Erythroblast (primary cell): Measurements from ENCODE around the gene CRNN.

Source experiments
- GATA1 ChIP-seq: IDR thresholded peaks from 2 replicates; pipeline ENCODE4 v1.6.1; 2011; ENCODE audit warnings: low read depth, mild to moderate bottlenecking, control low read depth, low read length, moderate library complexity
- POLR2A ChIP-seq: IDR thresholded peaks from 2 replicates; pipeline ENCODE4 v1.6.1; 2011; ENCODE audit warnings: mild to moderate bottlenecking, low read length

DNA sequence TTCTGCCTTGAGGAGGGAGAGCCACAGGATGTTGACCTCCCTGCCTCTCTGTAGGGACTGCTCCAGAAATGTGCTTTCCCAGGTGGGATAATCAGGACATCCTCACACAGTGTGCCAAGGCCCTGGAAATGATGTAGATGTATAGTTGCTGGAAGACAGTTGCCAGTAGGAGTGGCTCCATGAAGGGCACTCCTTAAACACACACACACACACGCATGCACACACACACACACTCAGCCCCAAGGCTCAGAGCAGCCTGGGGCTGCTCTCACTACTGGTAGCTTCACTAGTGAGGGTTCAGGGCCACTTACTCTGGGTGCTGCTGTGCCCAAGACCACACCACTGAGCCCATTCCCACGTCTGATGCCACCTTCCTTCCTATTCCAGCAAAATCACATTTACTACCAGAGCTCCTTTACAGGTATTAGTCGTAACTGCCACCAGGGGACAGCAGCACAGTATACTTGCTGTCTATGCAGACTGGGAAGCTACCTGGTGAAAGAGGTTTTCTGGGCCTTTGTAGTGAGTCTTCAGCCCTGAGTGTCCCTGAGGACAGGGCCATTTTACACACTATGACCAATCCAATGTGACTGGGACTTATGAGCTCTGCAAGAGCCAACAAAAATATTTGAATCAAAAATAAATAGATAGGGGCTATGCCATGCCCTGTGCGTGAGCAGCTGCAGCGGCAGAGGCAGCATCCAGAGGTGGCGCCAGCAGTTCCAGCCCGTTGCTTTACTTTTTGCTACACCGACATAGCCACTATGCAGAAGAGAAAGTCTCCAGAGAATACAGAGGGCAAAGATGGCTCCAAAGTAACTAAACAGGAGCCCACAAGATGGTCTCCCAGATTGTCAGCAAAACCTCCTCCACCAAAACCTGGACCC is 15.0 kb downstream of the CRNN start:
- no peak for TF ChIP-seq POLR2A
- no peak for TF ChIP-seq GATA1
